Activated naive CD4-positive, alpha-beta T cell treated with anti-CD3 and anti-CD28 coated beads, Interleukin-2, amount 50 U/mL, for 72 hours (primary cell): ENCODE data around the gene NFYC. TPM values are rescaled to one million over a fixed set of nuclear protein-coding genes. Genes with fewer than 3 reads are reported as not detected.
"Not testable (repeated sequence)": the region's sequence is repeated elsewhere in the genome, so short reads cannot be mapped to it uniquely, and the experiment has no call there.

Experiments used
- ATAC-seq, 2 donors: fragments of 150-1000 bp; cut with Tn5 transposase; 2 replicates each; pipeline ENCODE4 v1.10.0; 2021; ENCODE audit warnings: mild to moderate bottlenecking in 2 of 2, moderate library complexity in 2 of 2
- DNase-seq, 2 donors: peaks; one replicate each; pipeline ENCODE4 v3.0.0; 2021 to 2022; ENCODE audit warnings: low spot score in 2 of 2
- H3K27ac Mint-ChIP-seq, 2 donors: one replicate each; pipeline ENCODE4 v1.8.0; 2022; ENCODE audit warnings: mild to moderate bottlenecking in 2 of 2, mixed read lengths in 2 of 2
- H3K36me3 Mint-ChIP-seq, 2 donors: one replicate each; pipeline ENCODE4 v1.8.0; 2022; ENCODE audit warnings: mixed read lengths in 2 of 2
- H3K9me3 Mint-ChIP-seq, 2 donors: one replicate each; pipeline ENCODE4 v1.8.0; 2022; ENCODE audit warnings: mixed read lengths in 2 of 2
- total RNA-seq, 2 donors: library from RNA; stranded (reverse); gene quantifications; one replicate each; pipeline ENCODE4 v1.2.3, GENCODE V29; 2022

Gene NFYC
- total RNA-seq, 2 donors from 2014 or later: 58.9 to 62.5 TPM

DNA sequence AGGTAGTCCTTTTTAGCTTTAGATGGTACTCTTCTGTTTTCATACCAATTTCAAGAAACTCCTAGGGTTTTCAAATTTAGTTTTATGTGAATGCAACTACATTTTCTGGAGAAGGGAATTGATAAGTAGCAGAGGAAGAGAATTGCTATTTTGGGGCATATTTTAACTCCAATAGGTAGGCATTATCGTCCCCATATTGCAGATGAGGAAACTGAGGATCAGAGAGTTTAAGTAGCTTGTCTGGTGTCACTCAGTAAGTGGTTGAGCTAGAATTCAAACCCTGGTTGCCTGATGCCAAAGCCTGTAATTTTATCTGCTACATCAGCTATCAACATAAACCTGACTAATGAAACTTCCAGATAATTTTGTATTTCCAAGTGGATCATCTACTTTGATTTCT lies 1.9 kb downstream of the NFYC start:
- ATAC-seq (no peak), DNase-seq (no peak)
- Mint-ChIP-seq H3K36me3 (peaks cover 22 to 30% of the 10 kb centered on the region in 2 donors), H3K27ac (peak overlapping the region; percentile 93 to 98), H3K9me3 (no peaks in the 10 kb centered on the region)

DNA sequence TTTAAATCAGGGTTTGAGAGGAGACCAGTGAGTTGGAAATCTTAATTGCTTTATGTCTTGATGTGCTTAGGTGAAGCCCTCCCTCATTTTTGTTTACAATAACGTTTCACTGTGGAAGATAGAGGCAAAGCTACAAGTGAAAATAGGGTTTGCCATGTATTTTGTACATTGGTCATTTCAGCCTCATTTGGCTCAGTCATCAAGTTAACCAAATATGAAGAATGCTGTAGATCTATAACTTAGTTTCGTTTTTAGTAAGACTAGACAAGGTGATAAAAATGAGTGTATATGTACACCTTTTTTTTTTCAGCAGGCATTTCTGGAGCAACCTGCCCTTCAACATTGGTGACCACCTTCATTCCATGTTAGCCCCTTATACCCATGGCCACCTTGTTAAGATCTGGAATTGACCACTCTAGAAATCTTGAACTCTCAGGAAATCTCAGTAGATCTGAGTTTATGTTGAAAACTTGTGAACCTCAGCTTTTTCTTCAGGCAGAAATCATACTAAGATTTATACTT lies 2.9 kb downstream of the NFYC start:
- peak overlapping the region; percentile 93 to 98 for H3K27ac Mint-ChIP-seq
- H3K36me3 Mint-ChIP-seq: peaks cover 22 to 35% of the 10 kb centered on the region in 2 donors
- ATAC-seq: peak; percentile 3 to 11
- no peak for DNase-seq
- no peaks in the 10 kb centered on the region for H3K9me3 Mint-ChIP-seq

DNA sequence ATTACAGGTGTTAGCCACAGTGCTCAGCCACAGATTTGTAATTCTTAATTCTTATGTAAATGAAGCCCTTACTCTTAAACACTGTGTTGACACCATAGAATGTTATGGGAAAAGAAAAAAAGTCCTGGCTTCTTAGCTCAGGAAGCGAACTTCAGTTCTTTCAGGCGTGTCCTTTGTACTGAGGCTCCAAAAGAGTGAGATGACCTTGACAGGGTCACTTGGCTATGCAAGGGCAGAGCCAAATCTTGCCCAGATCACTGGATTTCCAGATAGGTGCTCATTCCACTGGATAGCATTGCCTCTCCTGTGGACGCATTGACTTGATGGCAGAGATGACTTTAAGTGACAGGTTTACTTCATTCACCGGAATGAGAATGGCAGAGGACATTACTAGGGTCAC lies 4.8 kb downstream of the NFYC start:
- DNase-seq: no peak
- no peaks in the 10 kb centered on the region for H3K9me3 Mint-ChIP-seq
- H3K27ac Mint-ChIP-seq: no peak overlapping the region
- H3K36me3 Mint-ChIP-seq: peaks cover 22 to 32% of the 10 kb centered on the region in 2 donors
- no peak for ATAC-seq

DNA sequence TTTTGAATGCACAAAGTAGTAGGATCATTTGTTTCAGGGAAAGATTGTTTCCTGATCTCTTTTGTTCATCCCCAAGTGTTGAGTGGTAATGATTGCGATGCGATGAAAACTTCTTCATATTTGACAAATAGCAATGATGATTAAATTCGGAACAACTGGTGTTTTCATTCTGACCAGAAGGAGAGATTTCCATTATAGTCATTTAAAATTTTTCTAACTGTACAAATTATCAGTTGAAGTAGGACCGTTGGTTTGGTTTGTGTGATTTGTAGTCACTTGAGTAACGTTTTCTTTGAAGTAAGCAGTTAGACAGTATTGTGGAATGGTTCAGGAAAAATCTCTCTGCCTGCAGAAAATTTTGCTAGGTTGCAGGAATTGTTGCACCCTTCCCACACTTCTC lies 5.9 kb downstream of the NFYC start:
- Mint-ChIP-seq H3K36me3 (peaks cover 17 to 23% of the 10 kb centered on the region in 2 donors), H3K9me3 (no peaks in the 10 kb centered on the region), H3K27ac (peak overlapping the region in 1 of 2 donors; percentile 49)
- DNase-seq: no peak
- no peak for ATAC-seq

DNA sequence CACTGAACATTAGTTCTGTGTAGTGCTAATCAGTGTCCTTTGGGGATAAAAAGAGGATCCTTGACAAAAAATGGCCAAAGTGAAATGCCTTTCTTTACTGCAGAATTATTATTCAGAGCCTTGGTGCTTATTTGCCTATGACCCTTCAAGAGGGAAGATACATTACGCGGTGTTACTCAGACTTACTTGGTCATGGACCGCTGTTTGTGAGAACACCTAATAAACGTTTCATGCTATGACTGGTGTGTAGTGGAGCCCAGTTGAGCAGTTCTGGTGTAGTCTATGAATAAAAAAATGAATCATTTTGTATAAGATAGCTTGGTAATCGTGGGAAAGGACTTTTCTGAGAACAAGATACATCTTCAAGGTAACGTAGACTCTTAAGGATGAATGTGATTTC lies 8.3 kb downstream of the NFYC start:
- peak; percentile 60 to 80 for ATAC-seq
- H3K27ac Mint-ChIP-seq: peak overlapping the region in 1 of 2 donors; percentile 69

DNA sequence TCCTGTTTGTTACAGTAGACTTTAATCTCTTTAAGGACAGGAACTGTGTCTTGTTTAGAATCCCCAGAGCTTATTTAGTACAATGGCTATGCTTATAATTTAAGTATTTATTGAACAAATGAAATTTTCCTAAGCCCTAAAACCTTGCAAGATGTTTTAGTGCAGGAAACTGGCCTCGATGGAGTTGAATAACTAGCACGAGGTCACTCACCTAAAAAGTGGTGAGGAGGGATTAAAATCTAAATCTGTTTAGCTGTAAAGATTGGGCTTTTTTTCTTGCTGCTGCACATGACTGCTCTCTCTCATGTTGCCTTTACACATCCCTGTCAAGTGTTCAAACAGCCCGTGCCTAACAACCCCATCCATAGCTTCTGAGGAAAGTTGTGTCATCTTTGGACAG lies 10.2 kb downstream of the NFYC start:
- ATAC-seq: no peak

More for the DNA sequence above, 8.3 kb downstream of the NFYC start:
- Mint-ChIP-seq H3K9me3 (no peaks in the 10 kb centered on the region), H3K36me3 (peaks cover 6 to 20% of the 10 kb centered on the region in 2 donors)
- DNase-seq: no peak

DNA sequence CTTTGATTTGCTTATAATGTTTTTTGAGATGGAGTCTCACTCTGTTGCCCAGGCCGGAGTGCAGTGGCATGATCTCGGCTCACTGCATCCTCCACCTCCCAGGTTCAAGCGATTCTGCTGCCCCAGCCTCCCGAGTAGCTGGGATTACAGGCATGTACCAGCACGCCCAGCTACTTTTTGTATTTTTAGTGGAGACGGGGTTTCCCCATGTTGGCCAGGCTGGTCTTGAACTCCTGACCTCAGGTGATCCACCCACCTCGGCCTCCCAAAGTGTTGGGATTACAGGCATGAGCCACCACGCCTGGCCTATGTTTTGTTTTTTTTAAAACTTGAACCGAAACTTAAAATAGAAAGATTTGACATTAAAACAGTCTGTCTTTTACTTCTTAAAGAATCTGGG lies 11.3 kb downstream of the NFYC start:
- not testable (repeated sequence) for ATAC-seq, H3K9me3 Mint-ChIP-seq, DNase-seq
- H3K36me3 Mint-ChIP-seq: peaks cover 0 to 13% of the 10 kb centered on the region in 2 donors
- H3K27ac Mint-ChIP-seq: peak overlapping the region in 1 of 2 donors; percentile 71

More for the DNA sequence above, 10.2 kb downstream of the NFYC start:
- peaks cover 5 to 24% of the 10 kb centered on the region in 2 donors for H3K36me3 Mint-ChIP-seq
- H3K27ac Mint-ChIP-seq: peak overlapping the region in 1 of 2 donors; percentile 71
- H3K9me3 Mint-ChIP-seq: no peaks in the 10 kb centered on the region
- no peak for DNase-seq

DNA sequence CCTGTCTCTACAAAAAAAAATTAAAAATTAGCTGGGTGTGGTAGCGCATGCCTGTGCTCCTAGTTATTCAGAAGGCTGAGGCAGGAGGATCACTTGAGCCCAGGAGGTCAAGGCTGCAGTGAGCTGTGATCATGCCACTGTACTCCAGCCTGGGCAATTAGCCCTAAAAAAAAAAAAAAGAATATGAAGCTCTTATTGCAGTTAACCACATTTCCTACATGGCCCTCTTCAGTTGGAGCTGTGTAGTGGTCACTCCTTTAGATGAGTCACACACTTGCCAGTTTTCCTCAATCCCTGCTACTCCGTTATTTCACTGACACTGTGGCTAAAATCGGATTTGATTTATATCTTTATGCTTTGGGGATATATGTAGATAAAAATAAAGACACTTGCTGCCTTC lies 11.8 kb downstream of the NFYC start:
- peaks cover 0 to 13% of the 10 kb centered on the region in 2 donors for H3K36me3 Mint-ChIP-seq

DNA sequence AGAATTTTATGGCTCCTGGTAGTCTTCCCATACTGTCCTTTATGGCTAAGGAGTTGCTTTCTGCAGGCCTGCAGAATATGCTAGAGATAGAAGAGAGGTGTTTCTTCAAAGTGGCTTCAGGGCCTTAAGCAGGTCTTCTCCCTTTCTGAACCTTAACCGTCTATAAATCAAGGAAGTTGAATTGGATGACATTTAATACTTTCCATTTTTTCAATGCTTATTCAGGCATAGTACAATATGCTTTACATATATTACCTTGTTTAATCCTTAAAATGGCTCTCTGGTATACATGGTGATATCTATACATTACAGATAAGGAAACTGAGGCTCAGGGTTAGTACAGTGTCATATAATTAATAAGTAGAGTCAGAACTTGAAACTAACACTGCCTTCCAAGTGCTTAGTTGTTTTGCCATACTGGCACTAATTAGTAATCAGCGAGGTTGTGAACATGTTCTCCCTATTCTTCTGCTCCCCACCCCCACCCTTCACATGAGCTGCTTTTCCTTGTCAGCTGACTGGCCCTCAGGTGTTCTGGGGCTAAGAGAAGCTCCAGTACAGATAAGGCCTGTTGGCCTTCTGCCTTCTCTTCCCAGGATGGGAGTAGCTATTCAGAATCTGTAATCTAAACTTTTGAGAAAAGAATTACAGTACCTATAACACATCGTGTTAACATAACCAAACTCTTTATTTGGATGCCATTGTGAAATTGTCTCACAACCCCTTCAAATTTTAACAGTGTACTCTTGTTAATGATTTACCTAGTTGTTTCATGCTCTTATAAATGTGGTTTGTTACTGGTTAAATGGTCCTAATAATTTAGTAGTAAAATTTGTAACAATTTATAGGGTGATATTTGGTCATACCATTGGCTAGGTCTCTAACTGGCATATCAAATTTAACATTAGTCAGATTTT lies 13.6 kb downstream of the NFYC start:
- ATAC-seq (no peak), DNase-seq (no peak)
- Mint-ChIP-seq H3K36me3 (peaks cover 0 to 13% of the 10 kb centered on the region in 2 donors), H3K9me3 (no peaks in the 10 kb centered on the region), H3K27ac (peak overlapping the region in 1 of 2 donors; percentile 72)

More for the DNA sequence above, 11.8 kb downstream of the NFYC start:
- H3K27ac Mint-ChIP-seq: peak overlapping the region; percentile 60 to 72
- DNase-seq (no peak), ATAC-seq (no peak)
- no peaks in the 10 kb centered on the region for H3K9me3 Mint-ChIP-seq

DNA sequence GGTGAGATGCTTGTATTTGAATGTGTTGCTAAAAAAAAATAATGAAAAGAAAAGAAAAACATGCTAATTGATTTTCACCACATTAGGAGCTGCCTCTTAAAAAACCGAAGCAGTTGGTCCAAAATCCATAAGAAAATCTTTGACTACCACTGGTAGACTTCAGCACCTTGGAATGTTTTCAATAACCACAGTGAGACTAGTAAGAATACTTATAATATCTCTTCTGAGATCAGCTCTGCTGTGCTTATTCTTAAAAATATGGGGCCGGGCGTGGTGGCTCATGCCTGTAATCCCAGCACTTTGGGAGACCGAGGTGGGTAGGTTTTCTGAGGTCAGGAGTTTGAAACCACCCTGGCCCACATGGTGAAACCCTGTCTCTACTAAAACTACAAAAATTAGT lies 15.1 kb downstream of the NFYC start:
- Mint-ChIP-seq H3K27ac (no peak overlapping the region), H3K36me3 (peaks cover 0 to 13% of the 10 kb centered on the region in 2 donors), H3K9me3 (no peaks in the 10 kb centered on the region)
- no peak for DNase-seq
- ATAC-seq: no peak

DNA sequence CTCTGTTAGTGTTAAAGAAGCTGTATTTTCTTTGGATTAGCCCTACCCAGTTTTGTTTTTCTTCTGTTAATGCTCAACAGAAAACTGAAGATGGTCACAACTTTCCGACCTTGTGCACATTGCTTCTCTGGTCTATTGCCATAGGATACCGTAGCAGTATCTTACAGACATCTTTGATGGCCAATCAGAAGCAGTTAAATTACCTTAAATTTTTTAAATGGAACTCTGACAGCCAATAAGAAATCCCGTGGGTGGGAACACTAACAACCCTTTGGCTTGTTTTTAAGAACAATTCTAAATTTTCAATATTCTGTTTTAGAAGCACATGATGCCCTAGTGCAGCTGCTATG lies 17.2 kb downstream of the NFYC start:
- Mint-ChIP-seq H3K36me3 (peaks cover 5 to 23% of the 10 kb centered on the region in 2 donors), H3K27ac (peak overlapping the region; percentile 85 to 89), H3K9me3 (no peaks in the 10 kb centered on the region)
- DNase-seq: no peak
- peak; percentile 81 to 86 for ATAC-seq

DNA sequence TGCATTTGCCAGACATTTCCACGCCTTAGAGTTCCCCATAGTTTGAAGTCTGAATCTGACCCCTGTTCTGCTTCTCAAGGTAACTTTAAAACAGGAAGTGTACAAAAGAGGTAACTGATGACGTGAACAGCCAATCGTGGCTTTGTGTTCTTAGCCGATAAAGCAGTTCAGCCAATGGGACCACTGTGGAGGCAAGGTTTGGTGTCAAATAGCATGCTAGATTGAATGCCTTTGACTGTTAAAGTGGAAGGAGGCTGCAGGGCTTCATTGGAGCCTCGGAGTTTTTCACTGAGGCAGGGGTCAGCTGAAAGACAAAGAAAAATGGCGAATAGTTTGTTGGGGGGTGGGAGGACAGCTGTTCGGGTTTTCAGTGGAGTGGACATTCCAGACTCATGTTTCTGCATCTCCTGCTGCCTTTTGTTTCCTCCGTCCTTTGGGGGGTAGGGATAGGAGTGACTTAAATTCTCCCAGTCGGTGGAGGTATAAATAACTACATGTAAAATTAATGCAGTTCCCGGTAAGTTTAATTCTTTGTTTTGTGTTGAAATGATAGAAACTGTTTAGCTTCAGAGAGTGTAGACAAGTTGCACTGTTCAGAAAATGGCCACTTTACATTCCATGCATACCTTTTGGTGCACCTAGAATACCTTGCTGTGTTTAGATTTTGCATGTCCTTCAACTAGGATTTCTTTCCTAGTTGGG lies 17.7 kb downstream of the NFYC start:
- H3K36me3 Mint-ChIP-seq: peaks cover 5 to 23% of the 10 kb centered on the region in 2 donors
- no peaks in the 10 kb centered on the region for H3K9me3 Mint-ChIP-seq
- peak overlapping the region; percentile 85 to 89 for H3K27ac Mint-ChIP-seq
- DNase-seq (peak; percentile 60 to 68), ATAC-seq (peak; percentile 96 to 98)

DNA sequence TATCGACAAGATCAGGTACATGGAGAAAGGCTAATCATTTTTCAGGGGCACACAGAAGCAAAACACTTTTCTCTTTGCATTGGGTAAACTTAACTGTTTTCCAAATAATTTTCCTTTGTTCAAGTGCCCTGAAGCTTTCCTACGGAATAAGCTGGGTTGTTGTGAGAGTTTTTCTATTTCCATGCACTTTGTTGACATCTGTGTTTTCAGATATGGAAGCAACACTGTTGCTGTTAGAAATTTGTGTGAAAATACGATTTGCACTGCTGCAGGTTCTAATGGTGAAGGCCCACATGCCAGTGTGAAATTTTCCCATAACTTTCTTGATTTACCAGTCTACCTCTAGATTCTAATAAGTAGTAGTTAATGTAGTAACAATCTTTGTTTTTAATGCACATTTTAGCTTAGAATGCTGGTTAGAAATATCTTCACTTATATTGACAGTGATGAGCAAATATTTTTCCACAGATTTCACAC lies 18.3 kb downstream of the NFYC start:
- H3K27ac Mint-ChIP-seq: peak overlapping the region in 1 of 2 donors; percentile 85
- H3K9me3 Mint-ChIP-seq: no peaks in the 10 kb centered on the region

DNA sequence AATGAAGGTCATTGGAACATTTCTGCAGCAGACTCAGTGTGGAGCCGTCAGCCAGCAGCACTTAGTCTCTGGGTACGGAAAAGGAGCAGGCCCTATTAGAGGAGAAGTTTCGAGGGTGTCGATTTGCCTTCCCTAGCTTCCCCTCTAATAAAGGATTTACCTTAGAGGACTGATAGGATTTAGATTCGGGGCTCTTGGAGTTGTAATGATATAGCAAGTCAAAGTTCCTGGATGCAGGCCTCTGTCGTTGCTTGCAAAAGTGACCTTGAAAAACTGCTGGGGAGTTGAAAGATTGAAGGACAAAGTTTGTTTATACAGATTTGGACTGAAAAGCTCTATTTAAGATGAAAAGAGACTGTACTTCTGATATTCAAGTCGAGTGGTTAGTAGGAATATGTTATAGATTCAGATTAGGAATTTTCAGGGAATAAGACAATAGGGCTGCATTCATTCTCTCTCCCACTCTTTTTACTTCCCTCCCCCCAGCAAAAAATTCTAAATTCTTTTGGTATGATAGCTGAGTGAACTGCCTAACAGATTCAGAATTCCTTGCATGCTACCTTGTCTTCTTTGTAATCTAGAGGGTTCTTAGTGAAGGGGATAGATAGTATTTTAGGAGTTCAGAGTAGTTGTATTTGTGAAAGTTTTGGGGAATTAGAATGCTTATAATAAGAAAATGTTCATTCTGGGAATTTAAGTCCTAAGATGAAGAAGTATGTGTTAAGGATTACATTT lies 19.2 kb downstream of the NFYC start:
- ATAC-seq: no peak
- no peaks in the 10 kb centered on the region for H3K9me3 Mint-ChIP-seq
- peaks cover 5 to 23% of the 10 kb centered on the region in 2 donors for H3K36me3 Mint-ChIP-seq
- no peak for DNase-seq
- peak overlapping the region in 1 of 2 donors; percentile 63 for H3K27ac Mint-ChIP-seq

More for the DNA sequence above, 18.3 kb downstream of the NFYC start:
- H3K36me3 Mint-ChIP-seq: peaks cover 5 to 23% of the 10 kb centered on the region in 2 donors
- DNase-seq (no peak), ATAC-seq (no peak)

DNA sequence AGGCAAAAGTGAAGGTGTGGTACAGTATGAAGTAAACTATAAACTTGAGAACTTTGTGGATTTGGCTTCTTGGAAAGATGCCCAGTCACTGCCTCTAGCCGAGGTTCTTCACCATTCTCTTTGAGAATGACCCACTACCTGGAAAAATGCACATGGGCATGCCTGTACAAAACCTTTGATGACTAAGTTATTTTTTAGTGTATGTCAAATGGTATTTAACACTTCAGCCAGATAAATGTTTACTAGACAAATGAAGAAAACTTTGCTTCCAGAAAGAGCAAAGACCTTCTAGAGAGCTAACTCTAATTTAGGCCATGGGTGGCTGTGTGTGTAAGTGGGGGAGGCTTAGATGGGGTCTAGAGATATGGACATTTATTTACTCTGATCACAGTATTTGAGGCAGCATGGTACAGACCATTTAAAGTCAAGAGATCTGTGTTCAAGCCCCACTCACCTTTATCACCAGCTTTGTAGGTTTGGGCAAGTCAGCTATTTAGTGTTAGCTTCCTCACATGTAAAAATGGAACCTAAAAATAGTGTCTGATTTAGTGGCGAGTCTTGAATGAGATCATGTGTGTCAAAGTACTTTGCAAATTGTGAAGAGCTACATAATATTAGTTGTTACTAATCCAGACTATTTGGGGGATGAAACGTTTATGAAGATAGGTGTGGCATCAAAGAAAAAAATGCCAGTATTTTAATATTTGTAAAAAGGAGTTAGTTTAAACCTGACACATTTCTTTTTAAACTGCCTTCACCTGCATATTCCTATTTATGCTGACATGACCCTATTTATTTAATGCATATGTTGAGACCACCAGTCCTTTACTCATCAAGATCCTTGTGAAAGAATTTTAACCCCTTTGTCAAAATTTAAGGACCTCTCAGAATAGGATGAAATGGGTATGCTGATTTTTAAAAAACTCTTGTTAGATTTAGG lies 20.2 kb downstream of the NFYC start:
- no peak for DNase-seq
- Mint-ChIP-seq H3K9me3 (peaks cover 0 to 3% of the 10 kb centered on the region in 2 donors), H3K36me3 (peaks cover 5 to 18% of the 10 kb centered on the region in 2 donors), H3K27ac (peak overlapping the region in 1 of 2 donors; percentile 80)
- peak in 1 of 2 donors; percentile 31 for ATAC-seq
